HG03565 (cell line): ENCODE measurements around the gene PEX6.
A peak's percentile ranks its signal among the peaks of the same experiment; 100 is the strongest.
"Not testable (repeated sequence)": the region's sequence is repeated elsewhere in the genome, so short reads cannot be mapped to it uniquely, and the experiment has no call there.

Source experiments
- ATAC-seq: cut with Tn5 transposase; IDR thresholded peaks from one replicate; pipeline ENCODE4 v1.9.1; 2021; ENCODE audit warnings: mild to moderate bottlenecking, moderate library complexity; ENCODE audit not compliant: unreplicated experiment

Gene PEX6

GRCh38 chr6:43001843-43002242 lies 22.9 kb upstream of the PEX6 start:
- ATAC-seq, result no peak

- not testable (repeated sequence) for ATAC-seq
These were observed 19.2 kb upstream of the PEX6 start for GRCh38 chr6:42998205-42998604.

GRCh38 chr6:42996513-42996912 lies 17.5 kb upstream of the PEX6 start:
- no peak for ATAC-seq

- ATAC-seq, result no peak
These were observed 14.5 kb upstream of the PEX6 start for GRCh38 chr6:42993445-42993844.

- no peak for ATAC-seq
These were observed 10.9 kb upstream of the PEX6 start for GRCh38 chr6:42989923-42990322.

GRCh38 chr6:42988486-42989020 lies 9.6 kb upstream of the PEX6 start:
- ATAC-seq, result no peak

- ATAC-seq, result no peak
These were observed 8.8 kb upstream of the PEX6 start for GRCh38 chr6:42987533-42988451.

- ATAC-seq, result no peak
These were observed 6.0 kb upstream of the PEX6 start for GRCh38 chr6:42984924-42985475.

GRCh38 chr6:42984001-42984923 lies 5.3 kb upstream of the PEX6 start, which contains the start of gene PPP2R5D:
PPP2R5D (plus strand) TSS chr6:42984570; CDS start chr6:42984678, 108 bp downstream.
- ATAC-seq, result peak; percentile 83

- no peak for ATAC-seq
These were observed 2.9 kb upstream of the PEX6 start for GRCh38 chr6:42981836-42982235.

- ATAC-seq, result no peak
These were observed 669 bp upstream of the PEX6 start for GRCh38 chr6:42979523-42980177.

- ATAC-seq, result no peak
These were observed 518 bp downstream of the PEX6 start for GRCh38 chr6:42978487-42978838.

GRCh38 chr6:42974919-42975505 lies 4.0 kb downstream of the PEX6 start:
- ATAC-seq, result no peak

- no peak for ATAC-seq
These were observed 5.1 kb downstream of the PEX6 start for GRCh38 chr6:42973926-42974325.

GRCh38 chr6:42971746-42972327 lies 7.1 kb downstream of the PEX6 start:
- no peak for ATAC-seq

GRCh38 chr6:42970871-42971612 lies 7.9 kb downstream of the PEX6 start:
- ATAC-seq, result no peak

GRCh38 chr6:42969934-42970333 lies 9.0 kb downstream of the PEX6 start:
- ATAC-seq, result no peak

GRCh38 chr6:42969431-42969830 lies 9.6 kb downstream of the PEX6 start:
- ATAC-seq, result no peak

GRCh38 chr6:42968783-42969182 lies 10.2 kb downstream of the PEX6 start:
- ATAC-seq, result no peak
